PC-9 (cell line): ENCODE results near the gene ZNF516.

ENCODE experiments used
- CTCF ChIP-seq: fragments of 200-600 bp; sonication (generic); conservative IDR thresholded peaks from 2 replicates; pipeline ENCODE4 v1.6.1; 2017; ENCODE audit warnings: mixed run types, antibody characterized with exemption, mild to moderate bottlenecking, moderate library complexity
- EZH2 ChIP-seq: fragments of 200-600 bp; sonication (generic); IDR thresholded peaks from 2 replicates; pipeline ENCODE4 v1.8.0; 2017; ENCODE audit warnings: antibody characterized with exemption, low read depth

- no peak for TF ChIP-seq EZH2
- TF ChIP-seq CTCF, result no peak
Observed at GRCh38 chr18:76529433-76529811, 34.4 kb upstream of the ZNF516 start.
